NT2/D1 (cell line): ENCODE data around the gene PCDHGB4.

Source experiments
- SUZ12 ChIP-seq: IDR thresholded peaks from 2 replicates; pipeline ENCODE4 v1.6.1; 2011; ENCODE audit not compliant: insufficient read length, insufficient read depth; ENCODE audit errors: extremely low read depth
- YY1 ChIP-seq: IDR thresholded peaks from 2 replicates; pipeline ENCODE4 v1.6.1; 2011; ENCODE audit not compliant: insufficient read length, insufficient read depth
- ZNF274 ChIP-seq: IDR thresholded peaks from 2 replicates; pipeline ENCODE4 v1.6.1; 2011; ENCODE audit warnings: mild to moderate bottlenecking, low read depth, low read length

DNA sequence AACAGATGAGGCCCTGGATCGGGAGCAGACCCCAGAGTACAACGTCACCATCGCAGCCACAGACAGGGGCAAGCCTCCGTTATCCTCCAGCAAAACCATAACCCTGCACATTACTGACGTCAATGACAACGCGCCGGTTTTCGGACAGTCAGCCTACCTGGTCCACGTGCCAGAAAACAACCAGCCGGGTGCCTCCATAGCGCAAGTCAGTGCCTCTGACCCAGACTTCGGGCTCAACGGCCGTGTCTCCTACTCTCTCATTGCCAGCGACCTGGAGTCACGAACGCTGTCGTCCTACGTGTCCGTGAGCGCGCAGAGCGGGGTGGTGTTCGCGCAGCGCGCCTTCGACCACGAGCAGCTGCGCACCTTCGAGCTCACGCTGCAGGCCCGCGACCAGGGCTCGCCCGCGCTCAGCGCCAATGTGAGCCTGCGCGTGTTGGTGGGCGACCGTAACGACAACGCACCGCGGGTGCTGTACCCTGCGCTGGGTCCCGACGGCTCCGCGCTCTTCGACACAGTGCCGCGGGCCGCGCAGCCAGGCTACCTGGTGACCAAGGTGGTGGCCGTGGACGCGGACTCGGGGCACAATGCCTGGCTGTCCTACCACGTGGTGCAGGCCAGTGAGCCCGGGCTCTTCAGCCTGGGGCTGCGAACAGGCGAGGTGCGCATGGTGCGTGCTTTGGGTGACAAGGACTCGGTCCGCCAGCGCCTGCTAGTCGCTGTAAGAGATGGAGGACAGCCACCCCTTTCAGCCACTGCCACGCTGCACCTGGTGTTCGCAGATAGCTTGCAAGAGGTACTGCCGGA is 31.8 kb downstream of the PCDHGB4 start:
- TF ChIP-seq SUZ12: no peak
- no peak for TF ChIP-seq ZNF274
- no peak for TF ChIP-seq YY1
